Activated effector memory CD4-positive, alpha-beta T cell treated with Interleukin-2 at 50 U/mL for 16 hours (primary cell): ENCODE measurements around the gene MAPK8IP3.

Experiments used
- DNase-seq: peaks from one replicate; pipeline ENCODE4 v3.0.0-alpha.2; 2020

MAPK8IP3 gene

GRCh38 chr16:1705688-1706385 lies at the start of gene MAPK8IP3:
Gene MAPK8IP3, plus strand, starts transcription at chr16:1706195. Its CDS starts 145 bp downstream, at chr16:1706340.
- DNase-seq, result peak; percentile 97

DNA sequence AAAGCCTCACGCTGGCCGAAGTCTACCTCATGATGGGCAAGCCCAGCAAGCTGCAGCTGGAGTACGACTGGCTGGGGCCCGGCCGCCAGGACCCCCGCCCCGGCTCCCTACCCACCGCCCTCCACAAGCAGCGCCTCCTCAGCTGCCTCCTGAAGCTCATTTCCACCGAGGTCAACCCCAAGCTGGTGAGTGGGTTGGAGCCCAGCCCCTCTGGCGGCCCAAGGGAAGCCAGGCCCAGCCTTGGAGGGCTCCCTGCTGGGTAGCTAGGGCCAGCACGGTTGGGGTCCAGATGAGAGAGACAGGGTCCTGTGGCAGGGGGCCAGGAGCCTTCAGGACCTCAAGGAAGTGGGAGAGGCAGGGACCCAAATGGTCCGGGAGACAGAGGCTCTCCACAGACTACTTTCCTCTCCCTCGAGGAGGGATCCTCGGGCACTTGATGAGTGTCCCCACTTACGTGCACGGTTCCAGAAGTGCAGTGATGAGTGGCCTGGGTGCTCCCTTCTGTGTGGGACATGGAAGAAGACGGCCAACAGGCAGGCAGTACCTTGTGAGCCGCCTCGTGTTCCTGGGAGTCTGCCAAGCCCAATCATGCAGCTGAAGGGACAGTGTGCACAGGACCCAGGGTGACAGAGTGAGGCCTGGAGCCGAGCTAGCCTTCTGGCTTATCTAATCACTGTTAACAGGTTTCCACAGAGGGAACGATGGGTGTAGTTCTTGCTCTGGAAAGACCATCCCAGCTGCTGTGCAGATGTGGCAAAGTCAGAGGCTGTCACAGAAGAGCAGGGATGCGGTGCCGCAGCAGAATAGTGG lies 49.0 kb upstream of the MAPK8IP3 start:
- no peak for DNase-seq

- DNase-seq, result no peak
Observed at GRCh38 chr16:1657841-1658240, 48.2 kb upstream of the MAPK8IP3 start.

DNA sequence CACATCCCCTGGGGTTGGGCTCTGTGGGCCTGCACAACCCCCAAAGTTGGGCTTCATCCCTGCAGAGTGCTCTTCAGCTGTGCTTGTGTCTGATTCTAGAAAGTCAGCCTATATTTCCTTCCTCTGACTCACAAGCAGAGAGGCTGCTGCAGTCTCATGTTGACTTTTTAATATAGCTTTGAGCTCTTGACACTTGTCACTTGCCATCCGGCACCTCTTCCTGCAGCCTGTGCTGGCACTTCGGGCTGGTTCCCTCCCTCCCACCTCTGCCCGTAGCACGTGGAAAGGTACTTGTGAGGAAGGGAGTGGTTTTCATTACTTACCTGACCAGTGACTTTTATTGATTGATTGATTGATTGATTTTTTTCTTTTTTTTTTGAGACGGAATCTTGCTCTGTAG lies 47.0 kb upstream of the MAPK8IP3 start:
- DNase-seq, result no peak

GRCh38 chr16:1661826-1662225 lies 44.2 kb upstream of the MAPK8IP3 start:
- no peak for DNase-seq

DNA sequence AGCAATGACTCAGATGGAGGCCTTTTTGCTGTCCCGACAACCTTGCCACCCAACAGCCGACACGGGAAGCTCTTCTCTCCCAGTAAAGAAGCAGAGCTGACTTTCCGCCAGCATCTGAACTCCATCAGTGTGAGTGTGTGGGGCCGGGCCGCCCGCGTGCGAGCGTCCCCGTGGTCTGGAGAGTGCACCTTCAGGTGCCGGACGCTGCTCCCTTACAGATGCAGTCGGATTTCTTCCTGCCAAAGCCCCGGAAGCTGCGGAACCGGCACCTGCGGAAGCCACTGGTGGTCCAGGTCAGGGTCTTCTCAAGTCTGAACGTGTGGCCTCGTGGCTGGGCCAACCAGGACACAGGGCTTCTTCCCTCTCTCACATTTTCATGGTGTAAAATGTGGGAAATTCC lies 43.5 kb upstream of the MAPK8IP3 start:
- DNase-seq, result no peak

DNA sequence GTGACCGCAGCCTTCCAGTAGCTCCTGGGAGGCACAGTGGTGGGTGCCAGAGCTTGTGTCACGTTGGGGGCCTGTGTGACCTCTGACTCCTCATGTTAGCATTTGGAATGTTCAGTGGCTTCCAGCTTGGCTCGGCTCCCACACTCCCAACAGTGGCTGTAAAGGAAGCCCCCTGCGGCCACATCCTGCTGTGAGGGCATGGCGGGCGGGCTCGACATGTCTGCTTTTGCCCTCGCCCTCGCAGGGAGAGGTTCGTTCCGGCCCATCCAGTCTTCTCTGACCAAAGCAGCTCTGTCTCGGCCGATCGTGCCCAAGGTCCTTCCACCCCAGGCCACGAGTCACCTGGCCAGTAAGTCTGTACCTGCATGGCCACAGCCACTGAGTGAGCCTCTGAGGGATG lies 40.2 kb upstream of the MAPK8IP3 start:
- no peak for DNase-seq

GRCh38 chr16:1666316-1666715 lies 39.7 kb upstream of the MAPK8IP3 start:
- DNase-seq, result no peak

DNA sequence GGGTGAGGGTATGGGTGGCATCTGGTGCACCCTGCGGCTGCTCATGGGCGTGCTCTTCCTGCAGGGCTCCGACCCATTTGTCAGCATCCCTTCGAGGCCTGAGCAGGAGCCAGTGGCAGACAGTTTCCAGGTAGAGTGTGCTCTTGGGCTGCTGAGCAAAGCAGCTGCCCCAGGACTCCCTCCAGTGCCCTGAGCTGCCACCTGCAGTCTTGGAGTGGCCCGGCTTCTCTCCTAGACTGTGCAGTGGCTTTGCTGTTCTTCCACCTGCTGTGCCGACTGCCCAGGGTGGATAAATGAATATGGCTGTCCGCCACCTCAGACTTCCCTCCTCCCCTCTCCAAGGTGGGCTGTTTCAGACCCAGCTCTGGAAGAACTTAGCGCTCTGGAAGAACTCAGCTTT lies 38.7 kb upstream of the MAPK8IP3 start:
- DNase-seq, result no peak

DNA sequence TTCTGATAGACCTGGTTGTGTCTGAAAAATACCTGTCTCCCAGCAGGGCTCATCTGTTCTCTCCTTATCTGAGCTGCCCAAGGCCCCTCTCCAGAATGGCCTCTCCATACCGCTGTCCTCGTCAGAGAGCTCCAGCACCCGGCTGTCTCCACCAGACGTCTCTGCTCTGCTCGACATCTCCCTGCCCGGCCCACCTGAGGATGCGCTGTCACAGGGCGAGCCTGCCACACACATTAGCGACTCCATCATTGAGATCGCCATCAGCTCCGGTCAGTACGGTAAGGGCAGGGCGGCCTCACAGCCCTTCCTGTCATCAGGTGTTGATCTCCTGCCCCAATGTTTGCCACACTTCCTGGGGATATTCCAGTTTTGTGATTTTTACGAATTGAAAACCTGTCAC lies 38.1 kb upstream of the MAPK8IP3 start:
- DNase-seq, result no peak

DNA sequence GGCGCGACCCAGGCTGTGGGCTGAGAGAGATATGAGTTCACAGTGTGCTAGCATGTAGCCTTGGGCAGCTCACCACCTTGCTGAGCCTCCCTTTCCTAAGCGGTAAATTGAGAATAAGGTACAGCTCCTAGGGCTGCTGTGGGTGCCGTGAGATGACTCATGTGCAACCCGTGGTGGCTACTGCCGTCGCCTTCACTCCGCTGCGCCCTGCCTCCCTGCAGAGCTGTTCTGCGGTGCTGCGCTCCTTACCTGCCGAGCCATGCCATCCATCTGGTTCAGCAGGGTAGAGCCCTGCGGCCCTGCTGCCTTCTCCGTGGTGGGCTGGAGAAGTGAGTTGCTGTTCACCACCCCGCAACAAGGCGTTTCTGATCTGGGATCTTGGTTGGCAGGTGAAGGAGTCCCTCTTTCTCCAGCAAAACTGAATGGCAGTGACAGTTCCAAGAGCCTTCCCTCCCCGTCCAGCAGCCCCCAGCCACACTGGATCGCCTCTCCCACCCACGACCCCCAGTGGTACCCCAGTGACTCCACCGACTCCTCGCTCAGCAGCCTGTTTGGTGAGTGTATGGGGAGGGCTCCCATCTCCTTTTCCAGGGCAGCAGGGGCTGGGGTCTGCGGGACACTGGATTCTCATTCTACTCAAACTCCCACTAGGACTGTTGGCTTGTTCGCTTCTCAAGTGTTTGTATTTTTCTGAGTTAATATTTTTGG lies 37.2 kb upstream of the MAPK8IP3 start:
- DNase-seq, result no peak

DNA sequence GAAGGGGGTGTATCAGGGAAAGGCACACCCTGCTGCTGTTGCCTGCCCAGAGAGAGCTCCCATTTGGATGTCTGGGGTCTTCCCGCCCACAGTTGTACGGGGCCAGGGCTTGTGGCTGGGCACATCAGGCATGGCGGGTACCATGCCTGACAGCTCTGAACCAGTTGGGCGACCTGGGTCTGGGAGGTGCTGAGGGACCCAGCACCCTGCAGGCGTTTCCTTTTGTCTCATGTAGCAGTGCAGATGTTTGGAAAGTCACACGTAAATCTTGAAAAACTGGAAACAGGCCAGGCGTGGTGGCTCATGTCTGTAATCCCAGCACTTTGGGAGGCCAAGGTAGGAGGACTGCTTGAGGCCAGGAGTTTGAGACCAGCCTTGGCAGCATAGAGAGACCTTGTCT lies 36.3 kb upstream of the MAPK8IP3 start:
- DNase-seq, result no peak

GRCh38 chr16:1670371-1670770 lies 35.6 kb upstream of the MAPK8IP3 start:
- no peak for DNase-seq

DNA sequence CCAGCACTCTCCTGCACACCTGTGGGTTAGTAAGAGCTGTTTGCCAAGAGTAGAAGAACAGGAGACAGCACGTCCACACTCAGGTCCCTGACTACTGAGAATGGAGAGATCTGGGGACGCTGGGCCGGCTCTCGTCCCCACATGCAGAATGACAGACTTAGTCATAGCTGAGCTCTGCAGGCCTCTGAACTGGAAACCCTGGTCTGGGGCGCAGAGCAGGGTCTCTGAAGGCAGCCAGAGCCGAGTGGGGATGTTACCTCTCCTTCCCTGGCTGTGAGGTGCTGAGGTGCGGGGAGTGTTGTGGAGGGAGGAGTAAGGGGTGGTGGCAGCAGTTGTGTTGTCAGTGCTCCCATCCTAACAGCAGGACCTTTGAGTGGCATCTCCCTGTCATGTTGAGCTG lies 35.1 kb upstream of the MAPK8IP3 start:
- no peak for DNase-seq

- DNase-seq, result no peak
Observed at GRCh38 chr16:1673424-1674151, 32.4 kb upstream of the MAPK8IP3 start.

GRCh38 chr16:1674306-1674705 lies 31.7 kb upstream of the MAPK8IP3 start:
- DNase-seq, result no peak

GRCh38 chr16:1674751-1675664 lies 31.0 kb upstream of the MAPK8IP3 start:
- no peak for DNase-seq

GRCh38 chr16:1676661-1677060 lies 29.3 kb upstream of the MAPK8IP3 start:
- DNase-seq, result no peak

DNA sequence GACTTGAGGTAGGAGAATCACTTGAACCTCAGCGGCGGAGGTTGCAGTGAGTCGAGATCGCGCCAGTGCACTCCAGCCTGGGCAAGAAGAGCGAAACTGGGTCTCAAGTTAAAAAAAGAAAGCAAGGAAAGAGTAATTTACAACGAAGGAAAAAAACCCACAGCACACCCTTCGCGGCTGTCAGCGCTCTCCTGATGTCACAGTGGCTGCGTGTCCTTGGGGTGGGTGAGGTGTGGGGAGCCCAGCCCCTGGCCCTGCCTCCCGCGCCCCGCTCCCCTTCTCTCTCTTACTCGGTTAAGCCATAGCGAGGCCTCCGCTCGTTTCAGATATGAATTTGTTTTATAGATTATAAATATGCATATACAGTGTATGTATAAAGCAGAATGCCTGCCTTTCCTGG lies 28.7 kb upstream of the MAPK8IP3 start:
- no peak for DNase-seq

DNA sequence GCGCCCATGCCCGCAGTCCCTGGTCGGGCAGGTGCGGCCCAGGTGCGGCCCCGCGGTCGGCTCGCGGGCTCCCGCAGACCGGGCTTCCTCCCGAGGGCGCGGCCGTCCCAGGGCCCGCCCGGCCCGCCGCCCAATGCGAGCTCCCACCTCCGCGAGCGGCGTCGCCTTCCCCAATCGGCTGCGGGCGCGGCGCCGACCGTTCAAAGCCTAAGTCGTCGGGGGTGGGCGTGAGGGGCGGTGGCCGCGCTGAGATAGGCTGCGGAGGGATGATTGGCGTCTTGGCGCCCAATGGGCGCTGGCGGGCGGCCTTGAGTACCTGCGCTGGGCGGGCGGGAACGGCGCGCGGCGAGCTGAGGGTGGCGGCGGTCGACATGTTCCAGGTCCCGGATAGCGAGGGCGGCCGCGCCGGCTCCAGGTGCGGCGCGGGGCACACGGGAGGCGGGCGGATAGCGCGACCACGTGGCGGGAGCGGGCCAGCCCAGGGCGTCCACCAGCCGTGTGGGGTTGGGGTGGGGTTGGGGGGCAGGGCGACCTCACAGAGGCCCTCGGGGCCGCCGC lies 28.0 kb upstream of the MAPK8IP3 start, which contains the start of gene JPT2:
Gene JPT2 (plus strand): TSS at position 338 of the 558 bp plus-strand sequence. CDS start 34 bp downstream, at position 372.
- peak; percentile 93 for DNase-seq

DNA sequence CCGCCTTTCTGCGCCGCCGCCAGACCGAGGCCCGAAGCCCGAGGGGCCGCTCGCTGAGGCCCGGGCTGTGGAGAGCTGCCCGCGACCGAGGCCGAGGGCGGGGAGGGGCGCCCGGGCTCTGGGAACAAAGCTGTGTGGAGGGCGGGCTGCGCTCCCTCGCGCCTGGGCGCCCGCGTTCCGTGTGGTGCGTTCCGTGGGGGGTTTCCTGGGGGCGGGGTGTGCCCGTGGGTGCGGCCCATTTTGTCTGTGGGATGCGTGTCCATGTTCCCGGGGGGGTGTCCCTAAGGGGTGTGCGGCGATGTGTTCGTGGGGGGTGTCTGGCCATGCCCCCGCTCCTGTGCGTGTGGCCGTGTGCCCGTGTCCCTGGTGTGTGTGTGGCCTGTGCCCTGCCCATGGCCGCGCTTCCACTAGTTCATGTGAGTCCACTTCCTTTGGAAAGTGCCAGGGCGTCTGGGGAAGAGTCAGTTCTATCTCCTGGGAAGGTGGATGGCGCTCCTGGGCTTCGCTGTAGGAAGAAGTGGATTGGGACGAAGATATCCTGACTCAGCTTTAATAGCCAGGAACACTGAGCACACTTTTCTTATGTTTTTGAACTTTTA lies 27.4 kb upstream of the MAPK8IP3 start:
- peak; percentile 31 for DNase-seq
